NCI-H1092 treated with DMSO at 0.1 percent for 48 hours (cell line): ENCODE data around the gene ELP4.
"Not testable (repeated sequence)": the region's sequence is repeated elsewhere in the genome, so short reads cannot be mapped to it uniquely, and the experiment has no call there.

Source experiments
- DNase-seq: peaks from one replicate; lab custom pipeline; 2025; lab: John Stamatoyannopoulos, UW

Gene ELP4, protein sequence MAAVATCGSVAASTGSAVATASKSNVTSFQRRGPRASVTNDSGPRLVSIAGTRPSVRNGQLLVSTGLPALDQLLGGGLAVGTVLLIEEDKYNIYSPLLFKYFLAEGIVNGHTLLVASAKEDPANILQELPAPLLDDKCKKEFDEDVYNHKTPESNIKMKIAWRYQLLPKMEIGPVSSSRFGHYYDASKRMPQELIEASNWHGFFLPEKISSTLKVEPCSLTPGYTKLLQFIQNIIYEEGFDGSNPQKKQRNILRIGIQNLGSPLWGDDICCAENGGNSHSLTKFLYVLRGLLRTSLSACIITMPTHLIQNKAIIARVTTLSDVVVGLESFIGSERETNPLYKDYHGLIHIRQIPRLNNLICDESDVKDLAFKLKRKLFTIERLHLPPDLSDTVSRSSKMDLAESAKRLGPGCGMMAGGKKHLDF

DNA sequence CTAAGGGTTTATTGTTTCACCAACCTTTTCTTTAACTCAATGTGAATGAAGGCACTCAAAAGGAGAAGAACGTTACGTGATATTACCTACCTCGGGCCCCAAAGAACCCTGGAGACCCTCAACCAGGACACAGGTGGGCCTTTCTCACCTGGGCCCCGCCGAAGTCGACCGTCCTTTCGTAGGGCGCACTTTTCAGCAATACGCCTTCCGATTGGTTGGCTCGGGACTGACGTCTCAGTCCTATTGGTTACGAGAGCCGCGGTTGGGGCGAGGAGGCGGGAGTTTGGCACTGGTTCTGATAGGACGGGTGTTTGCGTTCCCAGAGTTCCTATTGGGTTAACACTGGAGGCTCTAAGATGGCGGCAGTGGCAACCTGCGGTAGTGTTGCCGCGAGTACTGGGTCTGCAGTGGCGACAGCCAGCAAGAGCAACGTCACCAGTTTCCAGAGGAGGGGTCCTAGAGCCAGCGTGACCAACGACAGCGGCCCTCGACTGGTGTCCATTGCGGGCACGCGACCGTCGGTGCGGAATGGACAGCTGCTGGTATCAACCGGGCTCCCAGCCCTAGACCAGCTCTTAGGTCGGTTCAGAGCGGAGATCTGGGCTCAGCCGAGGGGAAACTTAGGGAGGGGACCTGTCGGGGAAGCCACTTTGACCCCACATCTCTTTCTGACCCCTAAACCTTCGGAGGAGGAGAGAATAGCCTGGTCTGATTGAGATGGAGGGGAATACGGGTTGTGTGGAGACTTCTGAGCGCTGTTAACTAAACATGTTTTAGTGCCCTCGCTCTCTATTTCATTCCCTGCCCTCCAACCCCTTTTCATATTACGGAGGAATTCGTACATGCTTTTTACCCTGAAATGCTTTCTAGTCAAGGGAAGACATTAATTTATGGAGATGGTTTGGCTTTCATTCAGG lies at the start of gene ELP4, which contains the start of gene IMMP1L:
Gene ELP4, plus strand, starts transcription at position 339 of the 917 bp plus-strand sequence. Its CDS starts 18 bp downstream, at position 357.
Gene IMMP1L, minus strand, starts transcription at position 194 of the 917 bp plus-strand sequence. CDS start 46,346 bp downstream, outside the sequence.
- peak; percentile 99 for DNase-seq

DNA sequence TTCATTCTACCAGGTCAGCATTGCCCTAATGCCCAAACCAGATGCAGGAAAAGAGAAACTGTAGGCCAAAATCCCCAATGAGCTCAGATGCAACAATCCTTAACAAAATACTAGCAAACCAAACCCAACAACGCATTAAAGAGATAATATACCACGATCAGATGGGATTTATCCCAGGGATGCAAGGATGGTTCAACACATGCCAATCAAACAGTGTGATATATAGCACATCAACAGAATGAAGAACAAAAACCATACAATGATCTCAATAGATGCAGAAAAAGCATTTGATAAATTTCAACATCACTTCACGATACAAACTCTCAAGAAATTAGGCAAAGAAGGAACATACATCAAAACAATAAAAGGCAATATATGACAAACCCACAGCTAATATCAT lies 45.1 kb upstream of the ELP4 start:
- DNase-seq: no peak

DNA sequence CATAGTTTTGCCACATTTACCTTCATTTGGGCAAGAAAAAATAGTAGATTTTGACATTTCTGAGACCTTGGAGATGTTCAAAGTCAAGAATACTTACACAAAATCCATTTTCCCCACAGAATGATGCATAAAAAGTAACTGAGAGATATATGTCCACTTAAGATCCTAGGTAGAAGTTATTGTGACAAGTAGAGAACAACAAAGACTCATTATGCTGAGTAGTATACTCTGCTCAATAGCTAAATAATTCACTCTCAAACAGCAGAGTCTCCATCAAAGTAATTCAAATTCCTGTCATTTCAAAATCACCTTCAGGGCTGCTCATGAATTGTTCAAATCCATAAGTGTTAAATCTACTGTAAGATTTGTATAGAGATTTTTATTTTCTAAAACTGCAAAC lies 35.5 kb upstream of the ELP4 start:
- no peak for DNase-seq

DNA sequence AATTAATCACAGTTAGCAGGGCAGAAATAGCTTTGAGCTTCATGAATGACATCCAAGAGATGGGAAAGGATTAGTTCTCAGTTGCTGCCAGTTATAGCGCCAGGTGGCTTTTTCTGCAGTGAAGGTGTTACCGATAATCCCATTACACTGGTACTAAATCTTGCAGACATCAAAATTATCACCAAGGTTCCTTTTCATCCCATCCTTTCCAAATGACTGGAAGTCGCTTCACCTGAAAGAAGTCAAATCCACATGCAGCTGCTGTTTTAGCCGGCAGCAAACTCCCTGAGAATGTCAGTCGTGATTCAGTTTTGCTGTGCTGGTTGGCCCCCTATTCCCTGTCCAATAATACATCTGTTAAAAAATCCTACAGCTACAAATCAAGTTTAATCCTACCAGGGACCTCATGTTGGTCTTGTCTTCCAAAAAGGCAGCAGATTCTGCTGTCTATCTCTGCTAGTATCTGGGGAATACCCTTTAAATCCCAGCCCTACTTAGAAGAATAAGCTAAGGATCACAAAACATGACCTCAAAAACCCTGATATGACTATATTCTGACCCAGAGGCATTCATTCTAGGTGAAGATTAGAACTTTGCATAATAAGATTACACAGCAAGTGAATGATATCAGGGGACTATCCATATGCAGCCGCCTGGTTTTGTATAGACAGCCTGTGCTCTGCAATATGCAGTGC lies 31.9 kb upstream of the ELP4 start:
- DNase-seq: no peak

DNA sequence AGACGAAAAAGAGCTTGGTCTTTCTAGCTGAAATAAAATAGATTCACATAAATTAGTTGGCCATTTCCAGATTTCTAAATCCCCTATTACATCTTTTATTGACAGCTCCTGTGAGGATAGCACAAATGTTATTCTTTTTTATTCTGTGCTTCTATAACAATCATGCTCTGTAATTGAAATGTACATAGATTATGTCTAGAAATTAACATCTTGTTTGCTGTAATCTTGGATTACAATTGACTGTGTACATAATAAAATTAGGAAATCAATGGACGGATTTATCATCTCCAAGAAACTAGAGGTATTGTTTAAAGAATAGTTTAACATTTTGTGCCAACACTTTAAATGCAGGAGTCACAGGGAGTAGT lies 31.4 kb upstream of the ELP4 start:
- no peak for DNase-seq

DNA sequence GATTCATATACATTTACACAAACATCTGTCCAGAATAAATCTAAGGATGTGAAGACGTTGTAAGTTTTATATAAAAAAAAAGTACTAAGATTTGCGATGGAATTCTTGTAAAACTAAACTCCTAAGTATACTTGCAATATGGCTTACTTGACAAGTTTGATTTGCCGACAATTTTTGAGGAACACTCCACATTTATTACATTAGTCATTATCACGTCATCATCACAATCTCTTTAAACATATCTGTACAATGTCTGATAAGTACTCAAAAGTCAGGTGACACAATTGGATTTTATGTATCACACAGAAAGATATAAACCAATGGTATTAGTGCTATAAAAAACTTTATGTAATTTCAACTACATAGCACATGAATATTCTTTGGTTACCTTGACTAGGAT lies 30.5 kb upstream of the ELP4 start:
- DNase-seq: no peak

DNA sequence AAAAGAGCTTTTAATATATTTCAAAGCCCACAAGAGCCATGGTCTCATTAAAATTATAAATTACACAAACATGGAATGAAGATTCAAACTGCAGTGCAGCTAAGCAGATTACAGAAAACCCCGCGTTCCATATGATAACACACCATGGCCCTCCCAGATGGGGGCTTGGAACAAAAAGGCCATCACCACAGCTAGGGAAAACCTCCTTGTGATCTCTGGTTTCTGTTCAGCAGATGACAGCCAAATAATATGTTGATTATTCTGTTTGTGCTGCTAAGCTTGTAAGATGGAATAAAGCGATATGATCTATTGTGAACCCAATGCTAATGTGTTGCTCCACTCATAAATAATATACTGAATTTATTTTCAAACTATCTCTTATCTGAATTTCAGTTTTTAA lies 28.6 kb upstream of the ELP4 start:
- no peak for DNase-seq

DNA sequence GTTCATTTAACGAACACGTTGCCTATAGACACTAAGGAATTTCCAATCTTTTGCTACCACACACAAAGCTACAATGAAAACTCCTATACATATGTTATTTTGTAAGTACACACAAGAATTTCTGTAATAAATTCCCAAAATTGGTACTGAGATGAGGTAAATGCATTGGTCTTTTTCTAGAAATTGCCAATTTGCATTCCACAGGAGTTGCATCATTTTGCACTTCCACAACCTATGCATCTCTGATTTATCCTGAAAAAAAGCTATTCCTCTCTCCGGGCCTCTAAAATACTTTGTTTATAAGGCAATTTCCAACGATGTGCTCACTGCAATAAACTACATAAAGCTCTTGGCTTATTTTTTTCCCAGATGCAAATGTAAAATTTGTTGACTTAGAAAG lies 25.1 kb upstream of the ELP4 start:
- no peak for DNase-seq

DNA sequence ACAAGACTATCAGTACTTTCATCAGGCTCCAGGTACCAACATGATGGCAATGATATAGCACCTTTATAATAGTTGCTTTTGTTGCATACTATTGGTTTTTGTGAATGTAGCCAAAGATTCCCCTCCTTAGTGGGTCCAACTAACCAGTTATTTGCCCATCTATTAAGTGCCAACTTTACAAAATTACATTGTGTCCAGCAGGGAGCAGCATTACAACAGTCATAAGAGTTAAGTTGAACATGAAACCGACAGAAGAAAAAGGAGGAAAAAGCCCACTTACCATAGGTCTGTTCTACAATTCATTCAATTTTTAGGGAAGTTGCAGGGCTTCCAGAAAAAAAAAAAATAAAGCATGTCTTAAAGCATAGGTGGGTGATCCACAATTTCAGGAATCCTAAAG lies 21.7 kb upstream of the ELP4 start:
- DNase-seq: no peak

DNA sequence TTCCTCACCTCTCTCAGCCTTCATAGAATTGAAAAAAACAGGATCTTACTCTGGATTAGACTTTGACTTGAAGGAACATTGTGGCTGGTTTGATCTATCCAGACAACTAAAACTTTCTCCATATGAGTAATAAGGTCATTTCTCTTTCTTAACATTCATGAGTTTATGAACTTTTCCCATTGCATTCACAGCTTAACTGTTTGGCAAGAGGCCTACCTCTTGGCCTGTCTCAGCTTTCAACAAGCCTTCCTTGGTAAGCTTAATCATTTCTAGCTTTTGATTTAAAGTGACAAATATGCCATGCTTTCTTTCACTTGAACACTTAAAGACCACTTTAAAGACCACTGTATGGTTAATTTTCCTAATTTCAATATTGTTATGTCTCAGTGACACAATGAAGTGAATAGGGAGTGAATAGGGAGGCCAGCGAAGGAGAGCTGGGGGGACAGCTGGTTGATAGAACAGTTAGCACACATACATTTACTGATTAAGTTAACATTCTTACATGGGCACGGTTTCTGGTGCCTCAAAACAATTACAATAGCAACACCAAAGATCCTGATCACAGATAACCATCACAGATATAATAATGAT lies 17.1 kb upstream of the ELP4 start:
- no peak for DNase-seq

DNA sequence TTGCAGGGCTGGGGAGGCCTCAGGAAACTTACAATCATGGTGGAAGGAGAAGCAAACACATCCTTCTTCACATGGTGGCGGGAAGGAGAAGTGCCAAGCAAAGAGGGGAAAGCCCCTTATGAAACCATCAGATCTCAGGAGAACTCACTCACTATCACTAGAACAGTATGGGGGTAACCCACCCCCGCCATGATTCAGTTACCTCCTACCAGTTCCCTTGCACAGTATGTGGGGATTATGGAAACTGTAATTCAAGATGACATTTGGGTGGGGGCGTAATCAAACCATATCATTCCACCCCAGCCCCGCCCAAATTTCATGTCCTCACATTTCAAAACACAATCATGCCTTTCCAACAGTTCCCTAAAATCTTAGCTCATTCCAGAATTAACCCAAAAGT lies 16.3 kb upstream of the ELP4 start:
- no peak for DNase-seq

DNA sequence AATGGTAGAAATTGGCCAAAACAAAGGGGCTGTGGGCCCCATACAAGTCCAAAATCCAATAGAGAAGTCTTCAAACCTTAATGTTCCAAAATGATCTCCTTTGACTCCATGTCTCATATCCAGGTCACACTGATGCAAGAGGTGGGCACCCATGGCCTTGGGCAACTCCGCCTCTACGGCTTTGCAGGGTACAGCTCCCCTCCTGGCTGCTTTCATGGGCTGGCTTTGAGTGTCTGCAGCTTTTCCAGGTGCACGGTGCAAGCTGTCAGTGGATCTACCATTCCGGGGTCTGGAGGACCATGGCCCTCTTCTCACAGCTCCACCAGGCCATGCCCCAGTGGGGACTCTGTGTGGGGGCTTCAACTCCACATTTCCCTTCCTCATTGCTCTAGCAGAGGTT lies 15.8 kb upstream of the ELP4 start:
- DNase-seq: not testable (repeated sequence)

DNA sequence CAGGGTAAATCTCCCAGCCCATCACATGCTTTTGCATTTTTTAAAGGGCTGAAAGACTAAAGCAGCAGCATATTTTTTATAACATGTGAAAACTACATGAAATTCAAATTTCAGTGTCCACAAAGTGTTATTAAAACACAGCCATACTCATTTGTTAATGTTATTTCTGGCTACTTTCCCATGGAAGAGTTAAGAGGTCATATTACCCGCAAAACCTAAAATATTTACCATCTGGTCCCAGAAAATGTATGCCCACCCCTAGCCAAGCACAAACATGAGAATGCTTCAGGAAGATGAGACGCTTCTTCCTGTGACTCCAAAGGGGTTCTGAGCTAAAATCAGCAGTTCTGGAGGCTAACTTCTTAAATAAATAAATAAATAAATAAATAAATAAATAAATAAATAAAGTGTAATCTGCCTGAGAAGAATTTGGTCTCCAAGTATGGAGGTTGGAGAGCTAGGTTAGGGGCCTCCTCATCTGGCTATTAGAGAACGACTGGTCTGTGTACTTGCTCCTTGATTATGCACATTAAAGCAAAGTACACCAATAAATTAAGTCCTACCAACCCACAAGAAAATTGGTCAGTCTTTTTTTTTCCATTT lies 9.9 kb upstream of the ELP4 start:
- peak; percentile 6 for DNase-seq

DNA sequence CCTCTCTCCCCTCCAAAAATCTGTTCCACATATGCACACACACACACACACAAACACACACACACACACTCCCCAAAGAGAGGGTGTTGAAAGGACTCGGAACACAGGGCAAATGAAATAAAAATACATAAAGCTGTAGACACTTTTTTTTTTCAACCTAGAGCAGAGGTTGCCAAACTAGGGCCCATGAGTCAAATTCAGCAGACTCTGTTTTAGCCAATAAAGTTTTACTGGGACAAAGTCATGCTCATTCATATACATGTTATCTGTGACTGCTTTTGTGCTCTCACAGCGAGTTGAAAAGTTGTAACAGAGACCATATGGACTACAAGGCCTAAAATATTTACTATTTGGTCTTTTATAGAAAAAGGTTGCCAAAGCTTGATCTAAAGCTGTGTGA lies 9.0 kb upstream of the ELP4 start:
- DNase-seq: no peak

DNA sequence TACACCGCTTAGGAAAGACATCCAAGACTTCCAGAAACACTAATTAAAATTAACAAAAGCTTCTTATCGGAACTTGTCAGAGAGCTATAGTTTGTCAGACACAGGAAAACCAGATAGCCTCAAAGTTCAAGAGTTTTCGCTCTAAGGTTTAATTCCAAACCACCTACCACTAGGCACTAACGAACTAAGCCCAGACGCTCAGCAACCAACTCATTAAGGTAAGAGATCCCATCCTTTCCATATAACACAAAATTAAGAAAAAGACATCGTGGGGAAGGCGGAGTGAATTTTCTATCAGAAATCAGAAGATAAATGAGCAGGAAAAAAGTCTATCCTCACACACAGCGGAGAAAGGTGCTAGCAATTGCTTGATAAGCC lies 527 bp upstream of the ELP4 start:
- peak; percentile 46 for DNase-seq

DNA sequence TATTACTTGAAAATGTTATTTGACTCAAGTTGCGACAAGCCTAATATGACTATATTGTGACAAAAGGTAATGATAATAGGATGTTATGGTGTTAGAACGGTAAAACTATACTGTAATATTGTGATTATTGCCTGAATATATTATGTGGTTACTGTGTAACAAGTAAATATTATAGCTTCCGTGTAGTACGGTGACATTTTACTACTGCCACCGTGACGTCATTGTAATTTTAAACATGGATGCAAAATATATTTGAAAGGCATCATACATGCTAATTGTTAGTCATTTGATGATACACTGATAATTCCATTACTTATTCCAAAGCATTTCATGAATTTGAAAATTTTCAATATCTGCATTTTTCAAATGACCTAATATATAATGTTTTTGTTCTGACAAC lies 2.5 kb downstream of the ELP4 start:
- no peak for DNase-seq

DNA sequence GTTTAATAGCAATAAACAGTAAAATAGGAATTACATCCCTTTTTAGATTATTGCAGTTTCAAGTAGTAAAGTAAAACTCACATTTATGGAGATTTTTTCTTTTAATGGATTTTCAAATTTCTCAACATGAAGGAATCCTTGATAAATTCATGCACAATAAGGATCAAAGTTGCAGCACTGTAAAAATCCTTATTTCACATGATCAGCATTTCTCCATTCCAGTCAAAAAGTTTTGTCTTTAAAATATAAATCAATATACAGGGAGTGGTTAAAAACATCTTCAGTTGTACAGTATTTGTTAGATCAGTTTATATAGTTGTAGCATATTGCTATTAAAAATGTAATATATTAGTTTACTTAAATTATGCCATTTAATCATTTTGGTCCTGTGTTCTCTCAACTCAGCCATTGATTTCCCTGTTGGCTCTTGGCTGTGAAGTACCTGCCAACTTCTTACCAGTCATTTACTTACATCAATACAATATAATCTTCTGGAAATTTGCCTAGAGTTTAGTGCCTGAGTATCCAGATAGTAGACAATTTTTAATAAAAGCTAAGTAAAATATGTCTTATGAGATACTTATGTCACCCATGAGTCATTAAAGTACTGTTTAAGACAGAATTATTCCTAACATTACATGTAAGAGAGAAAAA lies 12.1 kb downstream of the ELP4 start:
- no peak for DNase-seq

DNA sequence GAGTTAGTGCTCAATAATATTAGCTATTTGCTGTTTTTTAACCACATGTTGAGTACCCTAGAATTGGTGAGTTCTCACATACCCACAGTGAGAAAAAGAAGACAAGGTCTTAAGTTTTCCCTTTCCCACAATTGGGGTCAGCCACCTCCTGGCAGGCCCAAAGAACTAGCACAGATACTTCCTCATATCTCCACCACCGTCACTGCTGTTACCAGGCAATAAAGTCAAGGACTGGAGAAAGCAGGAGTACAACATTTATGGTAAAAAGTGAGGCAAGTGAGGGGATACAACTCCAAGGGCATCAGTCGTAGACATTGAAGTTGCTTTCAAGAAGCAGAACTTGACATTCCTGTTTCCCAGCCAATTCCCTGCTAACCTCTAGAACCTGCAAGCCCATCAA lies 19.6 kb downstream of the ELP4 start:
- no peak for DNase-seq

DNA sequence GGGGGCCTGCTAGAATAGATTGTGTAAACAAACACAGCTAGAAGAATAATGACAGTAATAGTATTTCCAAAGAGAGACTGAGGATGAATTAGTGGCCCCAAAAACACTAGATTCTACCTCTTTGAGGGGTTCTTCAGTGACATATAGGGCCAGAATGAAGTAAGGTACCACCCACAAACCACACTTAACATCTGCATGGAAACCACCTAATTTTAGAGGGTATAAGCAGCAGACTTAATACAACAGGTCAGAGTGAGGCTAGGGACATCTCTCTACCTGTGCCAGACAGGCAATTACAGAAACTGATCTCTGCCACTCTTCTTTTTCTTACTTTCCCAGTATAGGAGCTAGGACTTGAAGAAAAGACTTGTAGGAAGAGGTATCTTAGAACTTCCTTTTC lies 20.1 kb downstream of the ELP4 start:
- no peak for DNase-seq

DNA sequence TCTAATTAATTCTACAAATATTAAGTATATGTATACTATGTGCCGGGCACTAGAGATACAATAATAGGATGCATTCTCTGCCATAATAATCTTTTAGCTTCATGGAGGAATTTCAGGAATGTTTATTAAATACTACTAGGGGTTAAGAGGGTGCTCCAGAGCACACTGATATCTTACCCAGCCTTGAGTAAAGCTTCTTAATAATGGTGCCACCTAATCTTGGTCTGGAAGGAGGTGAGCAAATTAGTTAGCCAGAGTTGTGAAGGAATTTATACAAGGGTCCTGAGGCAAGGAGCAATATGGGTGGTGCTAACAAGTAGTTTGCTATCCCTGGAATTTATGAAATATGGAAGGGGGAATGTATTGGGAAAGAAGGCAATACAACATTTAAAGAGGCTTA lies 21.7 kb downstream of the ELP4 start:
- DNase-seq: no peak

DNA sequence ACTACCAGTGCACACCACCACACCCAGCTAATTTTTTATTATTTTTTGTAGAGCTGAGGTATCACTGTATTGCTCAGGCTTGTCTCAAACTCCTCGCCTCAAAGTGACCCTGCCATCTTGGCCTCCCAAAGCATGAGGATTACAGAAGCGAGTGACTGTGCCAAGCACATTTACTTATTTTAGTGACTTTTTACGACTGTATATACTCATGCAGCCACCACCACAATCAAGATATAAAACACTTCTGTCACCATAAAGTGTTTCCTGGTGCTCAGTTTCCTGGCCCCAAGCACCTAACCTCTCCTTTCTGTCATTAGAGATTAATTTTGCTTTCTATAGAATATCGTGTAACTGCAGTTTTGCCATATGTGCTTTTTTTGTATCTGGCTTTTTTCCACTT lies 25.9 kb downstream of the ELP4 start:
- DNase-seq: no peak
